Ovary (tissue), 9 donors: ENCODE data around the gene ID3. TPM values are rescaled to one million over a fixed set of nuclear protein-coding genes. Genes with fewer than 3 reads are reported as not detected.

ENCODE experiments used
- DNase-seq, 5 donors: peaks; one replicate each; pipeline ENCODE4 v3.0.0-alpha.2; 2019 to 2020
- H3K27ac ChIP-seq, 2 donors: fragments of 200-600 bp; one replicate each; pipeline versions ENCODE4 v1.5.1 to v1.8.0; 2019 to 2022
- H3K27me3 ChIP-seq: fragments of 200-600 bp; one replicate; pipeline ENCODE4 v1.8.0; 2022
- H3K36me3 ChIP-seq: fragments of 200-600 bp; sonication (generic); one replicate; pipeline ENCODE4 v1.5.1; 2019
- H3K4me1 ChIP-seq: one replicate; pipeline ENCODE4 v1.8.1; 2013; ENCODE audit warnings: mild to moderate bottlenecking, moderate library complexity; ENCODE audit not compliant: insufficient read depth
- H3K4me3 ChIP-seq: fragments of 200-600 bp; sonication (generic); one replicate; pipeline ENCODE4 v1.5.1; 2017
- H3K9me3 ChIP-seq, 2 donors: fragments of 200-600 bp in 1 of 2; sonication (generic) in 1 of 2; one replicate each; pipeline versions ENCODE4 v1.5.1 to v1.8.1; 2013 to 2019; ENCODE audit warnings: mild to moderate bottlenecking in 1 of 2, moderate library complexity in 1 of 2
- CTCF ChIP-seq, 3 donors: fragments of 450-650 bp in 2 of 3; fragments of 200-600 bp in 1 of 3; IDR thresholded peaks; one replicate each; pipeline versions ENCODE4 v1.5.1 to v1.8.0; 2016 to 2022; ENCODE audit warnings: antibody characterized with exemption in 3 of 3, mild to moderate bottlenecking in 1 of 3
- EP300 ChIP-seq: sonication (generic); formaldehyde crosslinking; IDR thresholded peaks from one replicate; pipeline ENCODE4 v1.6.1; 2017; ENCODE audit warnings: antibody characterized with exemption
- POLR2A ChIP-seq: fragments of 450-650 bp; IDR thresholded peaks from one replicate; pipeline ENCODE4 v1.6.1; 2017; ENCODE audit warnings: antibody characterized with exemption, mild to moderate bottlenecking, moderate library complexity
- WGBS, 3 donors: extraction: QIAGEN DNeasy Blood & Tissue Kit in 1 of 3; methylation state at CpG; one replicate each; pipeline versions ENCODE4 v1.1.5 to v1.1.7; 2013 to 2017; 5-methylcytosine and 5-hydroxymethylcytosine counted together
- intact Hi-C, 4 donors: fragments of 100-400 bp; cut with DNase I; formaldehyde crosslinking; loops; one replicate each; pipeline versions ENCODE4 v1.11.0 to v1.15.1; 2022 to 2023
- polyA plus RNA-seq, 2 donors: library from polyadenylated mRNA; stranded (reverse); fragments of 200-250 nt in 1 of 2; fragments of 350-450 nt in 1 of 2; fragmentation: Illumina TruSeq in 1 of 2; extraction: RNeasy Lipid Tissue Mini Kit (QIAGEN cat#74804) in 1 of 2; gene quantifications; one replicate each; pipeline ENCODE4 v1.2.3, GENCODE V29; 2013 to 2014
- total RNA-seq, 7 donors: library from RNA; depleted of rRNA in 2 of 7; stranded (reverse); fragments of >200 nt in 2 of 7; fragmentation: NEBNext Ultra II Directional in 3 of 7; extraction: Animal tissue kit (Norgen Biotek cat#: 25700) in 3 of 7; gene quantifications; one replicate each; pipeline versions ENCODE4 v1.1.0 to v1.2.4, GENCODE V29; 2016 to 2023
- donor health status: DM: no; HTN: no; CAD: no; lungs with moderate emphysema.
- donor health status: DM: no; HTN: no; CAD: no.
- donor health status: Bipolar disorder and iron deficiency.
- donor health status: DM: yes; HTN: yes; CAD: no.
- donor health status: DM: no; HTN: no; CAD: no.
- donor health status: DM: yes; HTN: yes; CAD: no.

The ID3 gene
- total and polyA plus RNA-seq, 9 donors: 37.9 to 274 (median 143) TPM

GRCh38 chr1:23600283-23600682 is 41.0 kb upstream of the ID3 start:
- WGBS, 3 donors: 82 to 86% (median 83%) methylated on average over 6 of the region's 6 CpGs
- intact Hi-C loops: no loop called here
- H3K27ac ChIP-seq: no peak overlapping the region
- H3K36me3 ChIP-seq: no peaks in the 10 kb centered on the region
- no peaks in the 10 kb centered on the region for H3K27me3 ChIP-seq
- H3K4me1 ChIP-seq: no peaks in the 10 kb centered on the region
- H3K9me3 ChIP-seq: no peaks in the 10 kb centered on the region
- H3K4me3 ChIP-seq: no peak overlapping the region
- DNase-seq: no peak
- TF ChIP-seq POLR2A: no peak
- no peak for TF ChIP-seq CTCF (IDR thresholded peaks at IDR 0.05)
- TF ChIP-seq EP300: no peak

- Histone ChIP-seq H3K36me3 (no peaks in the 10 kb centered on the region), H3K4me1 (no peaks in the 10 kb centered on the region), H3K4me3 (no peak overlapping the region), H3K9me3 (no peaks in the 10 kb centered on the region), H3K27ac (no peak overlapping the region), H3K27me3 (no peaks in the 10 kb centered on the region)
- DNase-seq: no peak
- intact Hi-C loops: no loop called here
- TF ChIP-seq EP300 (no peak), CTCF (IDR thresholded peaks at IDR 0.05) (no peak), POLR2A (no peak)
- 90 to 92% (median 91%) methylated on average over 1 of the region's 1 CpG for WGBS, 3 donors
Measured at GRCh38 chr1:23599125-23599524, 39.8 kb upstream of the ID3 start.

- no peak for DNase-seq
- Histone ChIP-seq H3K27ac (no peak overlapping the region), H3K36me3 (no peaks in the 10 kb centered on the region), H3K27me3 (no peaks in the 10 kb centered on the region), H3K4me3 (no peak overlapping the region), H3K9me3 (no peaks in the 10 kb centered on the region), H3K4me1 (no peaks in the 10 kb centered on the region)
- intact Hi-C loops: no loop called here
- TF ChIP-seq EP300 (no peak), POLR2A (no peak), CTCF (IDR thresholded peaks at IDR 0.05) (no peak)
- 84 to 89% (median 87%) methylated on average over 8 of the region's 8 CpGs for WGBS, 3 donors
Measured at GRCh38 chr1:23598424-23598823, 39.1 kb upstream of the ID3 start.

- intact Hi-C loops: no loop called here
- no peak overlapping the region for H3K27ac ChIP-seq
- WGBS, 3 donors: 47 to 54% (median 52%) methylated on average over 4 of the region's 4 CpGs
Measured at GRCh38 chr1:23597635-23598388, 38.5 kb upstream of the ID3 start.

More at GRCh38 chr1:23597635-23598388, 38.5 kb upstream of the ID3 start:
- H3K4me1 ChIP-seq: no peaks in the 10 kb centered on the region
- no peak for TF ChIP-seq EP300
- no peak for TF ChIP-seq POLR2A
- TF ChIP-seq CTCF (IDR thresholded peaks at IDR 0.05): no peak
- H3K9me3 ChIP-seq: no peaks in the 10 kb centered on the region
- DNase-seq: no peak
- no peaks in the 10 kb centered on the region for H3K36me3 ChIP-seq
- no peak overlapping the region for H3K4me3 ChIP-seq
- H3K27me3 ChIP-seq: no peaks in the 10 kb centered on the region
